GM21515 (cell line): ENCODE results near the gene CDK17.

Experiments used
- ATAC-seq: cut with Tn5 transposase; IDR thresholded peaks from one replicate; pipeline ENCODE4 v1.9.1; 2021; ENCODE audit not compliant: unreplicated experiment

CDK17 gene

DNA sequence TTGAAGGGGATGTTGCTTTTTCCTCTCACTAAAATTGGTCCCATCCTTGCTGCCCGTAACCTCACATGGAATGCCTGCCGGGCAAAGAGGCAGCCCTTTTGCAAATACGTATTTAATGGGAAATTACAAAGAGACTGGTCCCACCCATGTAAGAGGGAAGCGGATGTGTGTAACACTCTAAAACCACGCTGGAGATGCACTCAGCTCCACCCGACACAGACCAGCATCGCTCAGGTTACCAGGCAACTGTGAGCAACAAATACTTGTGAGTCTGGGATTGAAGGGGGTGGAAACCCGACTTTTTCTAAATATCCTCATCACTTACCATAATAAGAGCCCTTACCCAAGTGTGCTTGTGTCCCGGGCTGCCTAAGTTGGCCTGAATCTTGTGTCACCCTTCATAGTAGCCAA, 158.4 kb downstream of the CDK17 start:
- ATAC-seq = no peak

DNA sequence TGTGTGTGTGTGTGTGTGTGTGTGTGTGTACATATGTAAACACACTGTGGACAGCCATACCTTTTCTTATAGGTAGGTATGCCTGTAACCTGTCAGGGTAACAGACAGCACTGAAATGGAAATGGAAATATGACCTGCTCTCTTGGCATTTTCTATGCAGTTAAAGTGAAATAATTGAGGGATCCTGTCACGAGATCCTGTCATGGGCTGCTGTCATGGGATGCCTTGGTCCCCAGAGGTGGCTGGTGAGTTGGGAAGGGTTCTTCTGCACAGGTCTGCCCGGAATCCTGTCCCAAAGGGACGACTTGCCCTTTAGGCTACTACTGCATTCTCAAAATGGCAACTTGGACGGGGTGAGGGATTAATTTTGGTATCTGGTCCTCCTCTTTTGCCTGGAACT, 158.8 kb downstream of the CDK17 start:
- no peak for ATAC-seq

DNA sequence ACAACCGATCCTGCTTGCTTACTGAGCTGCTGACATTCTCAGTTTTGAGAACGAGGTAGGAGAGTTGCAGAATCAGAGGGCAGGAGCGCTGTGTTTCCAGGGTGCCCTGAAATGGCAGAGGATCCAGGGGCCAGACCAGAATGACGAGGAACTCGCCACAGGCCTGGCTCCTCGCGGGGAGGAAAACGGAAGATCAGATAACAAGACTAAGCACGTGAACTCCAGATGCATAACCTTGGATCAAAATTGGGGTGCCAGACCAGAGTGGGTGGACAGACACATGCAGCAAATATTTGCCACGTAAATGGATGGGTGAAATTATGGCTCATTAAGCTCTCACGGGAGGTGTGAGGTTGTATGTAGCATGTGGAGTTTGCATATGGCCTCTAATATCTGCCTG, 159.6 kb downstream of the CDK17 start:
- no peak for ATAC-seq

DNA sequence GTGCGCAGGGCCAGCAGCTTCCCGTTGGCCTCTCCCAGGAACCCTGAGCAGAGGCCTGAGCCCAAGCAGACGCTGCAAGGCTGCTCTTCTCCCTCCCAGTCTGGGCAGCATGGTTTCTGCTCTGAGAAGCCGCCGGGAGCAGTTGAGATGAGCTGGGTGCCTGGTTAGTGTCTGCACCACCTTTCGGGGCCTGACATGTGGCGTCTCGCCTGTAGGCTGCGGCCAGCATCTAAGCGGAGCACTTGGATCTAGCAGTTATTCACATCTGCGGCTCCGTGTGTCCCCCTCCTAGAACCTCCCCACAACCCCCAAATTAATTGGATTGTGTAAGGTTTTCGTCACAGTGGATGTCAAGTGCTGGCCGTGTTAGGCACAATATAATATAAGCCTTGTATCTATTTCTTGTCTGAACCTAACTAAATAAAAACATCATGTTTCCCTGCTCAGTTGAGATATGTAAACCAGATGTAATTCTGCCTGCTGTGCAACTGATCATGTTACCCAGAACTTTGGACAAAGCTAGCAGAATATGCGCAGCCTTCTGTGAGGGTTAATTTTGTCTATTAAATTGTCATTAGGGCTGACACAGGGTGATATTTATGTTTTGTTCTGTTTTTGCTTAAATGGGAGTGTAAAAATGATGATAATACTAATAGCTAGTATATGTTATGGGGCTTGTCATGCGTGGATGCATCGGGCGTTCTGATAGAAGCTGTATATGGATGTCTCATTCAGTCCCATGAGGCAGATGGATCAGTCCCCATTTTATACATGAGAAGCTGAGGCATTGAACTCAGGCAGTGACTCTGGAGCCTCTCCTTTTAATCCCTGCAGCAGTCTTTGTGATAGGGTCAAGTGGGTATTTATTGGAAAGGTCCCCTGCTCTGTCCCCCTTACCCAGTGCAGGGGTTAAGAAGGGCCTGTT, 160.3 kb downstream of the CDK17 start:
- ATAC-seq = no peak

DNA sequence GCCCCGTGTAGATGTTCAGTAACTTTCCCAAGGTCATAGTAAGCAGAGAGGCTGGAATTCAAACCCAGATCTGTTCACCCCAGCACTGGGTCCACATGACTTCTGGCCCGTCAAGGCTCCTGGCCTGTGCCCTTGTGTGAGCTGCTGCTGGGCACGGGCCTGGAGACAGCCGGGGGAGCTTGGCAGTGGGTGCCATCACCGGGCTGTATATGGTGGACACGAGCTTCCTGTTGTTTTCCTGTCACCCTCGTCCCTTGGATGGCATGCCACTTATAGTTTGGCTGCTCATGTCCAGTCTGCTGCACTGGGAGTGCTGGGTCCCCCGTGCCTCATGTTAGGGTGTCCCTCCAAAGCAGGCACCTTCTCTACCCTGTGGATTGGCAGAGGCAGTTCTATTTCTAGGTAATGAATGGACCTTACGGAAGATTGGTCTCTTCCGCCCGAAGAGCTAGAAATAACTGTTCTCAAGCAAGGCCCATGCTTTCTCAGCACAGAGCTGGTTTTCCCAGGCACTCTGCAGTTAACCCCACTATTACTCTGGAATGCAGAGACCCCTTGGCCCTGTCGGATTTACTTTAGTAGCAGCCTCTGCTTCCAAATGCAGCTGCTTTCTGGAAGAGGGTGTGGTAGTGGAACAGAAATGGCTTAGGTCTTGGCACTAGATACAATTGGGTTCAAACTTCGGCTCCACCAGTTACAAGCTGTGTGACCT, 161.7 kb downstream of the CDK17 start:
- ATAC-seq = no peak

DNA sequence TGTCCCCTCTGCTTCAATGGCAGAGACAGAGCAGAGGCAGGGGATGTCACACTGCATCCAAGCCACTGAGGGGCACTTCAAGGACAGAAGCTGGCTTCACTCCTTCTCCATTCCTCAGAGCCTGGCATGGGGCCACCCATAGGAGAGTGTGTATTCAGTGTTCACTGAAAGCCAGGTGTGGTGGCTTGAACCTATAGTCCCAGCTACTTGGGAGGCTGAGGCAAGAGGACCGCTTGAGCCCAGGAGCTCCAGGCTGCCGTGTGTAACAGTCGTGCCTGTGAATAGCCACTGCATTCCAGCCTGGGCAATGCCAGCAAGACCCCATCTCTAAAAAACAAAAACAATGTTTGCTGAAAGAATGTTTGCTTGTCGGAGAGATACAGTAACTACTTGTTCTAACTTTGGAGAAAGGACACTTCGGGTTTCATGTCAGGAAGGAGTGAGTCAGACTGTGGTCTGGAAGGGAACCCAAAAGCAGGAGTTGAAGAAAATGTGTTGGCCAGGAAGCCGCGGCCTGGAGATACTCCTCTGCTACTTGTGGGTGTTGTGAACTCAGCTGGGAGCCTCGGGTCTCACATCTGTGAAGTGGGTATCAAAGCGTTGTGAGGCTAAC, 162.7 kb downstream of the CDK17 start:
- ATAC-seq = no peak

DNA sequence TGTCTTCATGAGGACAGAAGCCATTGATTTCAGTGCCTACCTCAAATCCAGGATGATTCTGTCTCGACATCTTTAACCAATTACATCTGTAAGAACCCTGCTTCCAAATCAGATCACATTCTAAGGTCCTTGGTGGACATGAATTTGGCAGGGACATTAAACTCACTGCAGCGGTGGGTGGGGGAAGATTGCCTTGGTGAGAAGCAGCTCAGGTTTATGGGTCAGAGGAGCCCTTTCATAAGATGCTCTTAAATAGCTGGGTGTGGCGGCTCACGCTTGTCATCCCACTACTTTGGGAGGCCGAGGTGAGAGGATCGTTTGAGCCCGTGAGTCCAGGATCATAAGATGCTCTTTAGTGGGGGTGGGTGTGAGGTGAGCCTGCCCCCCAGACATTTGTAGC, 163.2 kb downstream of the CDK17 start:
- ATAC-seq = no peak

DNA sequence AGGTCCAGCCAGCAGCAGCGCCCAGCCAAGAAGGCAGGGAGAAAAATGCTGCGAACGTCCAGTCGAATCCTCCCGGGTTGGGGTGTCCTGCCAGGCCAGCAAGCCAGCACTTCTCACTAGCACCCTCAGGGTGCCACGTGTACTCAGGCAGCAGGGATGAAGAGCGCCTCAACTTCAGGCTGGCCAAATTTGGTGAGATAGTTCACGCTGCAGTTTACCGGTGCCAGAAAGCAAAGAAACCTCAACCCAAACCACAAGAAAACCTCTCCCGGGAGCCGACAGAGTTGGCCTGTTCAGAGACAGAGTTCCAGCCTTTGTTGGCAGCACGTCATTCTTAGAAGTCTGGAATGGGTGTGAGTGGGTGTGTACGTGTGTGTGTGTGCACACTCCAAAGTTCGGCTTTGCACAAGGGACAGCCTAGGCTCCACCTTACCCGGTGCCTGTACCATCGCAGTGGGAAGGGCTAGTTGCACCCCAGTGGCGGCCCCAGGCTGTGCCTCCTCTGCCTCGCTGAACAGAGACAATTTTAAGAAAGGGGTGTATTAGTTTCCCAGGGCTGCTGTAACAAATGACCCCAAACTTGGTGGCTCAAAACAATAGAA, 163.9 kb downstream of the CDK17 start:
- ATAC-seq = no peak

DNA sequence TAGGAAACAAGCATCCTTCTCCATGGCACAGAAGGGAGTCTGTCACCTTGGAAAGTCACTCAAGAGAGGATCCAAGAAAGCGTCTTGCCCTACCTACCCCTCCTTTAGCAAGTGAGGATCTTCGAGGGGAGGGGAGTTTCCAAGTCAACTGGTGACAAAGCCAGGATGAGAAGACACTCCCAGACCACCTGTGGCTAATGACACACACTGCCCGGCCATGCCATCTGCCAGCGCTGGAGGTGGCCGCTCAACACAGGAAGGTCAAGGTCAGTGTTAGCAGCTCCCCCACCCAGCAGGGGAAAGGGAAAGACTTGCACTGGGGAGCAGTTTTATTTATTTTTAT, 164.8 kb downstream of the CDK17 start:
- no peak for ATAC-seq

DNA sequence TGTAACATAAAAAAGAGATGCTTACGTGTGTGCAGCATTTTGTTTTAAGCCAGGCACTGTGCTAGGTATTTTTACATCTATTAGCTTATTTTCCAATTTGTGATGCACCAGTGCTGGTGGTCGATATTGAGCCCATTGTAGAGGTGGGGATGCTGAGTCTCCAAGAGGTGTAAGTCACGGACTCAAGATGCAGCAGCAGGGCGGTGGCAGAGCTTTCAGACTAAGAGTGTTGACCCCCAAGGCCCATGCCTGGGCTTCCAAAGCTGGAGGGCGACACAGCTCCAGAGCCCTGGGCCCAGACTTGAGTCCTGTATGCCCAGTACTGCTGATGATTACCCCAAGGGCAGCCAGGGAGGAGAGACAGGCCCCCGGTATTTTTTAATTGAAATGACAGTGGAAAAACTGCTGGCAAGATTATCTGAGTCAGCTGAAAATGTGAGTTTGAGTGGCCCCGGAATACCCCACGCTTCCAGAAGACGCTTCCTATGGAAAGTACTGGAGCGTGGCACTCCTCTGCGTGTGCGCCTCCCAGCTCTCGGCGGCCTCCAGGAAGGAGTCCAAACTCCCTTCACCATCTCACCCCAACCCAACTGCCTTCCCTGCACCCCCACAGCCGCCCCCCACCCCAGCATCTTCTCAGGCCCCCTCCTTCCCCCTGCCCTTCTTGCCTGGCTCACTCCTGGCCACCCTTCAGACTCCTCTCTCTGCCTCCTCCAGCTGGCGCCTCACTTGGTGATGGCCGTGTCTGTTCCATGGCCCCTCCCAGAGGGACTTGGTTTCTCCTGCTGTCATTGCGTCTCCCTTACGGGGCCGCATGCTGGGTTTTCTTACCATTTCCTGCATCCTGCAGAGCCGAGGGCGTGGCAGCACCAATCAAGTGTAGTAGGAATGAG, 165.4 kb downstream of the CDK17 start:
- no peak for ATAC-seq

DNA sequence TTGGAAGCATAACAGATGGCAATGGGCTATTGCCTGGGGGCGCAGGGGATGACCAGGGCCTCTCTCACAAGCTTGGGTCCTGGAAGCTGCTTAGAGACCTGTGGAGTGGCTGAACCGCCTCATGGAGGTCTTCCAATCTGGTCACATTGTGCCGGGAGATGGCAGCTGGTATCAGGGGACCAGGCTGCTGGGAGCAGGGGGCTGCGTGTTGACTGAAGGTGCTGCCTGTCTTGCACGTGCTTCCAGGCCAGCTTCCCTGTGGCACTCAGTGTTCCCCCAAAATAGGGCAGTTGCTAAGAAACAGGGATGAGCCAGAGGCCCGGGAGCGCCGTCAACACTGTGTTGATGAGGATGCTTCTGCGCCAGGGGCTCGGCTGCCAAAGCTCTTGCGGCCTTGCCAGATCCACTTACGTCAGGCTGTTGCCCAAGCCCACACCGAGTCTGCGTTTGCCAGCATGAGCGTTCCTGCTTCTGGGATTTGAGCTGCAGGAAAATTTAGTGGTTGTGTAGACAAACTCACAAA, 166.2 kb downstream of the CDK17 start:
- ATAC-seq = no peak

DNA sequence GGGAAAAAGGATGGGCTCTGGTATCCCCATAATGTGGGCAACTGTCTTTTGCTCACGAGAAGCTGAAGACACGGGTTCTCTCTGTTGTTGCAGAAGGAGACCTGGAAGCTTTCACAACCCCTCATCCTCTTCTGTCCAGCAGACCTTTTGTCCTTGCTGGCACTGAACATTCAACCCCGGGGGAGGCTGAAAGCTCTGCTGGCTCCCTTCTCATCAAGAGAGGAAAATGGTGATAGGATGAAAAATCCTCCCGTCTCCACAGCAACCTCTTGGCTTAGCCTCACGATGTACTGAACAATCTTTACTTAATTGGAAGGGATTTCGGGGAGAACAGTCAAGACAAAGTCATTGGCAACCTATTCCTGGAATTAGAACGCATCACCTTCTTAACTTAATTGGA, 167.1 kb downstream of the CDK17 start:
- no peak for ATAC-seq

DNA sequence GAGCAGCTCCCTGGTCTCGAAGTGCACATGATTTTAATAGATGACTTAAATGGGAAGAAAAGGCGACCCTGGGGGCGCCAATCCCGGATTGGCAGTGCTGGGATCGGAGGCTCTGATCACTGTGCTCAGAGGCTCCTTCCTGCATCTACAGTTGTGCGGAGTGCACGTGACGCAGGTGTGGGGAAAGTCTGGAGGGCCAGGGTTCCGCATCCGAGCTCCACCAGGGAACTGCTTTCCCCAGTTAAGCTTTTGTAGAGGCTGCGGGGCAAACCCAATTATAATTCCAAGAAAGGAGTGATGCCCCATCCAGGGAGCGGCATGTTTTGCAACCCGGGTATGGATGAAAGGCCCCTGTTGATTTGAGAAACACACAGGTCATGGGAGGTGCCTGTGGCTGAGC, 169.6 kb downstream of the CDK17 start:
- ATAC-seq = no peak

DNA sequence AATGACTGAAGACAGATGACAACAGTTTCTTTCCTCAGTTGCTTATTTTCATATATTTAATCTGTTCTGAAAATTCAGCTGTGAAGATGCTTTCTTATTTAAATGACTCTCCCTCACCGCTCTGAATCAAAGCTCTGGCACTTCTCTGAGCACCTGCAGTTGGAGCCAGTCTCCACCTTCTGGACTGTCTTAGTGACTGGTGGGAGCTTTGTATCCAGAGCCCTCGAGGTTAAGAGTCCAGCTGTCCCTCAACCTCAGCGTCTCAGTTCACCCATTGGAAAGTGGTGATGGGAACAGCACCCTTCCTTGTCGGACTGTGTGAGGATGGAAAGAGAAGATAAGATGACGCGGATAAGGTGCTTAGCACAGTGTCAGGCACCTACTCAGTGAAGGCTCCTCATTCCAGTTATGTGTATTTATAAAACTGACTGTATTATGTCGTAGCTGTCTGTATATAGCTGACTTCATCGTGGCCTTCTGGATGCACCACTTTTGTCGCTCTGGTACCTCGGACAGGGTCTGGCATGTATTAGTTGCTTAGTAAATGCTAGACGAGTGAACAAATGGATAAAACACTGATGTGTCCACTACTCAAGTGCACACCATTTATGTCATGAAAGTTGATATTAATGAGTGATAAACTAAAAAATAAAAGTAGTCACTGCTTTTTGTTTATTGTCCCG, 171.5 kb downstream of the CDK17 start:
- ATAC-seq = no peak
